Activated naive CD8-positive, alpha-beta T cell (primary cell): ENCODE data around the gene CTNNA2.

Source experiments
- H3K27ac Mint-ChIP-seq: one replicate; pipeline ENCODE4 v1.8.0; 2021; ENCODE audit warnings: mixed read lengths
- H3K27me3 Mint-ChIP-seq: one replicate; pipeline ENCODE4 v1.8.0; 2021; ENCODE audit warnings: mixed read lengths
- H3K36me3 Mint-ChIP-seq: one replicate; pipeline ENCODE4 v1.8.0; 2021; ENCODE audit warnings: mixed read lengths
- H3K4me1 Mint-ChIP-seq: one replicate; pipeline ENCODE4 v1.8.0; 2021; ENCODE audit warnings: low read depth, mixed read lengths
- H3K4me3 Mint-ChIP-seq: one replicate; pipeline ENCODE4 v1.8.0; 2021; ENCODE audit warnings: mild to moderate bottlenecking, mixed read lengths
- H3K9me3 Mint-ChIP-seq: one replicate; pipeline ENCODE4 v1.8.0; 2021; ENCODE audit warnings: low read depth, mixed read lengths

CTNNA2 gene

GRCh38 chr2:79512442-79513401 lies at the start of gene CTNNA2:
Gene CTNNA2 (plus strand): TSS chr2:79513051.
- Mint-ChIP-seq H3K4me3 (peak within 1 kb of the TSS; percentile 49), H3K27ac (no peak within 1 kb of the TSS), H3K4me1 (peaks cover 4% of the 10 kb centered on the region), H3K27me3 (peaks cover 17% of the 10 kb centered on the region), H3K36me3 (no peaks in the 10 kb centered on the region), H3K9me3 (no peaks in the 10 kb centered on the region)

GRCh38 chr2:79487399-79487798 lies 25.5 kb upstream of the CTNNA2 start:
- Mint-ChIP-seq H3K4me3 (no peak overlapping the region), H3K27me3 (no peaks in the 10 kb centered on the region), H3K4me1 (no peaks in the 10 kb centered on the region), H3K27ac (no peak overlapping the region), H3K36me3 (no peaks in the 10 kb centered on the region), H3K9me3 (peaks cover 5% of the 10 kb centered on the region)

- no peaks in the 10 kb centered on the region for H3K9me3 Mint-ChIP-seq
- peaks cover 4% of the 10 kb centered on the region for H3K4me1 Mint-ChIP-seq
- H3K27ac Mint-ChIP-seq: no peak overlapping the region
- peaks cover 17% of the 10 kb centered on the region for H3K27me3 Mint-ChIP-seq
- H3K36me3 Mint-ChIP-seq: no peaks in the 10 kb centered on the region
- no peak overlapping the region for H3K4me3 Mint-ChIP-seq
These were observed 1.4 kb upstream of the CTNNA2 start for GRCh38 chr2:79511320-79511951.

GRCh38 chr2:79513711-79514110 lies 860 bp downstream of the CTNNA2 start:
- Mint-ChIP-seq H3K27ac (no peak overlapping the region), H3K4me1 (peaks cover 4% of the 10 kb centered on the region), H3K36me3 (no peaks in the 10 kb centered on the region), H3K4me3 (no peak overlapping the region), H3K27me3 (peaks cover 17% of the 10 kb centered on the region), H3K9me3 (no peaks in the 10 kb centered on the region)

- H3K36me3 Mint-ChIP-seq: no peaks in the 10 kb centered on the region
- H3K27me3 Mint-ChIP-seq: no peaks in the 10 kb centered on the region
- H3K4me3 Mint-ChIP-seq: no peak overlapping the region
- H3K27ac Mint-ChIP-seq: no peak overlapping the region
- H3K4me1 Mint-ChIP-seq: no peaks in the 10 kb centered on the region
- peaks cover 10% of the 10 kb centered on the region for H3K9me3 Mint-ChIP-seq
These were observed 16.8 kb downstream of the CTNNA2 start for GRCh38 chr2:79529636-79530035.

GRCh38 chr2:79530443-79530842 lies 17.6 kb downstream of the CTNNA2 start:
- no peaks in the 10 kb centered on the region for H3K4me1 Mint-ChIP-seq
- no peaks in the 10 kb centered on the region for H3K27me3 Mint-ChIP-seq
- H3K9me3 Mint-ChIP-seq: peaks cover 7% of the 10 kb centered on the region
- H3K36me3 Mint-ChIP-seq: no peaks in the 10 kb centered on the region
- H3K4me3 Mint-ChIP-seq: no peak overlapping the region
- no peak overlapping the region for H3K27ac Mint-ChIP-seq

- Mint-ChIP-seq H3K27ac (no peak overlapping the region), H3K4me3 (no peak overlapping the region), H3K36me3 (no peaks in the 10 kb centered on the region), H3K4me1 (no peaks in the 10 kb centered on the region), H3K27me3 (no peaks in the 10 kb centered on the region), H3K9me3 (peaks cover 36% of the 10 kb centered on the region)
These were observed 34.7 kb downstream of the CTNNA2 start for GRCh38 chr2:79547568-79547967.

- no peaks in the 10 kb centered on the region for H3K27me3 Mint-ChIP-seq
- H3K4me3 Mint-ChIP-seq: no peak overlapping the region
- H3K27ac Mint-ChIP-seq: no peak overlapping the region
- no peaks in the 10 kb centered on the region for H3K36me3 Mint-ChIP-seq
- no peaks in the 10 kb centered on the region for H3K4me1 Mint-ChIP-seq
- peaks cover 45% of the 10 kb centered on the region for H3K9me3 Mint-ChIP-seq
These were observed 39.8 kb downstream of the CTNNA2 start for GRCh38 chr2:79552653-79553052.

- Mint-ChIP-seq H3K4me1 (no peaks in the 10 kb centered on the region), H3K27me3 (no peaks in the 10 kb centered on the region), H3K36me3 (no peaks in the 10 kb centered on the region), H3K27ac (no peak overlapping the region), H3K9me3 (peaks cover 27% of the 10 kb centered on the region), H3K4me3 (no peak overlapping the region)
These were observed 42.0 kb downstream of the CTNNA2 start for GRCh38 chr2:79554899-79555298.

- no peaks in the 10 kb centered on the region for H3K27me3 Mint-ChIP-seq
These were observed 51.2 kb downstream of the CTNNA2 start for GRCh38 chr2:79564065-79564464.

GRCh38 chr2:79569048-79569447 lies 56.2 kb downstream of the CTNNA2 start:
- Mint-ChIP-seq H3K27ac (no peak overlapping the region), H3K27me3 (no peaks in the 10 kb centered on the region), H3K4me3 (no peak overlapping the region), H3K9me3 (peaks cover 20% of the 10 kb centered on the region), H3K36me3 (no peaks in the 10 kb centered on the region), H3K4me1 (no peaks in the 10 kb centered on the region)

More at GRCh38 chr2:79564065-79564464, 51.2 kb downstream of the CTNNA2 start:
- Mint-ChIP-seq H3K4me3 (no peak overlapping the region), H3K4me1 (no peaks in the 10 kb centered on the region), H3K9me3 (peaks cover 15% of the 10 kb centered on the region), H3K27ac (no peak overlapping the region), H3K36me3 (no peaks in the 10 kb centered on the region)

GRCh38 chr2:79573895-79574674 lies 61.2 kb downstream of the CTNNA2 start:
- H3K27me3 Mint-ChIP-seq: no peaks in the 10 kb centered on the region
- H3K36me3 Mint-ChIP-seq: no peaks in the 10 kb centered on the region
- H3K9me3 Mint-ChIP-seq: peaks cover 10% of the 10 kb centered on the region
- no peak overlapping the region for H3K27ac Mint-ChIP-seq
- H3K4me1 Mint-ChIP-seq: no peaks in the 10 kb centered on the region
- no peak overlapping the region for H3K4me3 Mint-ChIP-seq

GRCh38 chr2:79576451-79576850 lies 63.6 kb downstream of the CTNNA2 start:
- Mint-ChIP-seq H3K4me1 (no peaks in the 10 kb centered on the region), H3K27ac (no peak overlapping the region), H3K4me3 (no peak overlapping the region), H3K36me3 (no peaks in the 10 kb centered on the region), H3K9me3 (peaks cover 10% of the 10 kb centered on the region), H3K27me3 (no peaks in the 10 kb centered on the region)

GRCh38 chr2:79578952-79579351 lies 66.1 kb downstream of the CTNNA2 start:
- H3K27ac Mint-ChIP-seq: no peak overlapping the region
- no peaks in the 10 kb centered on the region for H3K4me1 Mint-ChIP-seq
- peaks cover 12% of the 10 kb centered on the region for H3K9me3 Mint-ChIP-seq
- no peak overlapping the region for H3K4me3 Mint-ChIP-seq
- H3K27me3 Mint-ChIP-seq: no peaks in the 10 kb centered on the region
- H3K36me3 Mint-ChIP-seq: no peaks in the 10 kb centered on the region

GRCh38 chr2:79580175-79580574 lies 67.3 kb downstream of the CTNNA2 start:
- no peak overlapping the region for H3K4me3 Mint-ChIP-seq
- no peaks in the 10 kb centered on the region for H3K36me3 Mint-ChIP-seq

More at GRCh38 chr2:79580175-79580574, 67.3 kb downstream of the CTNNA2 start:
- no peak overlapping the region for H3K27ac Mint-ChIP-seq
- peaks cover 13% of the 10 kb centered on the region for H3K9me3 Mint-ChIP-seq
- H3K4me1 Mint-ChIP-seq: no peaks in the 10 kb centered on the region
- H3K27me3 Mint-ChIP-seq: no peaks in the 10 kb centered on the region
